ENCODE results near the gene HS3ST5. TPM values are rescaled to one million over a fixed set of nuclear protein-coding genes. Genes with fewer than 3 reads are reported as not detected.

Gene HS3ST5
- polyA plus RNA-seq, 1 donor (not counting 4 experiments of a cell fraction or from before 2014, with no cell fraction given): not detected

- FAIRE-seq (no peak), DNase-seq (ENCODE audit: low read depth, low spot score) (no peak)
- H3K4me2 ChIP-seq (ENCODE audit: control insufficient read depth, extremely low read depth, insufficient read depth, low read depth, low read length): no peak overlapping the region
- no peak overlapping the region for H3K9ac ChIP-seq (ENCODE audit: control insufficient read depth, extremely low read depth, insufficient read depth, low read length)
- no peak overlapping the region for H3K27ac ChIP-seq (ENCODE audit: control insufficient read depth, insufficient read depth, low read length)
- H3K9me1 ChIP-seq (ENCODE audit: control insufficient read depth, extremely low read depth, insufficient read depth, low read length): no peaks in the 10 kb centered on the region
- no peaks in the 10 kb centered on the region for H3K4me1 ChIP-seq (ENCODE audit: control insufficient read depth, extremely low read depth, insufficient read depth, low read length)
- H3K4me3 ChIP-seq (ENCODE audit: control insufficient read depth in 2 of 3, extremely low read depth in 1 of 3, insufficient read depth in 2 of 3, low read depth in 1 of 3, low read length in 3 of 3): no peak overlapping the region
- dilution Hi-C loops (cut with MboI; ENCODE audit: extremely low pct_ligation_motif_present, low sequenced_read_pairs): no loop called here
- no peaks in the 10 kb centered on the region for H3K36me3 ChIP-seq (ENCODE audit: control insufficient read depth in 2 of 2, extremely low read depth in 1 of 2, insufficient read depth in 2 of 2, low read length in 2 of 2)
- no peaks in the 10 kb centered on the region for H4K20me1 ChIP-seq (ENCODE audit: control insufficient read depth, extremely low read depth, insufficient read depth, low read length)
- no peak overlapping the region for H2AFZ ChIP-seq (ENCODE audit: control insufficient read depth, low read length)
- no peaks in the 10 kb centered on the region for H3K9me3 ChIP-seq (ENCODE audit: control insufficient read depth, low read depth, low read length)
- H3K79me2 ChIP-seq (ENCODE audit: control insufficient read depth, insufficient read depth, low read length): no peaks in the 10 kb centered on the region
- TF ChIP-seq EZH2 (IDR thresholded peaks at IDR 0.05; ENCODE audit: low read length) (no peak), CTCF (optimal IDR thresholded peaks at IDR 0.05 in 1 of 3, IDR thresholded peaks at IDR 0.05 in 1 of 3, conservative IDR thresholded peaks at IDR 0.05 in 1 of 3; ENCODE audit: extremely low read depth in 1 of 3, insufficient read depth in 2 of 3, low read length in 3 of 3) (no peak)
- H3K27me3 ChIP-seq (ENCODE audit: control insufficient read depth, extremely low read depth, insufficient read depth, low read length): no peaks in the 10 kb centered on the region
These were observed 258.4 kb downstream of the HS3ST5 start for GRCh38 chr6:114084327-114084890.

GRCh38 chr6:114083251-114083650 lies 259.6 kb downstream of the HS3ST5 start:
- no peak for FAIRE-seq
- Histone ChIP-seq H3K27ac (ENCODE audit: control insufficient read depth, insufficient read depth, low read length) (no peak overlapping the region), H3K9ac (ENCODE audit: control insufficient read depth, extremely low read depth, insufficient read depth, low read length) (no peak overlapping the region), H3K79me2 (ENCODE audit: control insufficient read depth, insufficient read depth, low read length) (no peaks in the 10 kb centered on the region), H3K4me1 (ENCODE audit: control insufficient read depth, extremely low read depth, insufficient read depth, low read length) (no peaks in the 10 kb centered on the region), H3K27me3 (ENCODE audit: control insufficient read depth, extremely low read depth, insufficient read depth, low read length) (no peaks in the 10 kb centered on the region), H3K4me2 (ENCODE audit: control insufficient read depth, extremely low read depth, insufficient read depth, low read depth, low read length) (no peak overlapping the region), H3K36me3 (ENCODE audit: control insufficient read depth in 2 of 2, extremely low read depth in 1 of 2, insufficient read depth in 2 of 2, low read length in 2 of 2) (no peaks in the 10 kb centered on the region), H3K9me3 (ENCODE audit: control insufficient read depth, low read depth, low read length) (no peaks in the 10 kb centered on the region), H4K20me1 (ENCODE audit: control insufficient read depth, extremely low read depth, insufficient read depth, low read length) (no peaks in the 10 kb centered on the region), H3K9me1 (ENCODE audit: control insufficient read depth, extremely low read depth, insufficient read depth, low read length) (no peaks in the 10 kb centered on the region), H3K4me3 (ENCODE audit: control insufficient read depth in 2 of 3, extremely low read depth in 1 of 3, insufficient read depth in 2 of 3, low read depth in 1 of 3, low read length in 3 of 3) (no peak overlapping the region), H2AFZ (ENCODE audit: control insufficient read depth, low read length) (no peak overlapping the region)
- dilution Hi-C loops (cut with MboI; ENCODE audit: extremely low pct_ligation_motif_present, low sequenced_read_pairs): no loop called here
- DNase-seq (ENCODE audit: low read depth, low spot score): no peak
- no peak for TF ChIP-seq EZH2 (IDR thresholded peaks at IDR 0.05; ENCODE audit: low read length)
- TF ChIP-seq CTCF (optimal IDR thresholded peaks at IDR 0.05 in 1 of 3, IDR thresholded peaks at IDR 0.05 in 1 of 3, conservative IDR thresholded peaks at IDR 0.05 in 1 of 3; ENCODE audit: extremely low read depth in 1 of 3, insufficient read depth in 2 of 3, low read length in 3 of 3): no peak
